Effector memory CD8-positive, alpha-beta T cell (primary cell): ENCODE data around the gene SETD3.

Experiments
- ATAC-seq: fragments of 150-1000 bp; cut with Tn5 transposase; replicated peaks from 2 replicates; pipeline ENCODE4 v1.10.0; 2021; ENCODE audit warnings: mild to moderate bottlenecking, moderate library complexity
- DNase-seq, 3 experiments: peaks; one replicate each; pipeline ENCODE4 v3.0.0; 2021
- H3K27ac Mint-ChIP-seq, 2 donors: one replicate each; pipeline ENCODE4 v1.8.0; 2022; ENCODE audit warnings: mild to moderate bottlenecking in 2 of 2, mixed read lengths in 2 of 2, moderate library complexity in 2 of 2
- H3K27me3 Mint-ChIP-seq, 2 donors: one replicate each; pipeline ENCODE4 v1.8.0; 2022; ENCODE audit warnings: mixed read lengths in 2 of 2
- H3K36me3 Mint-ChIP-seq: one replicate; pipeline ENCODE4 v1.8.0; 2022; ENCODE audit warnings: mild to moderate bottlenecking, moderate library complexity, mixed read lengths; ENCODE audit not compliant: insufficient read depth
- H3K4me1 Mint-ChIP-seq, 2 donors: one replicate each; pipeline ENCODE4 v1.8.0; 2022; ENCODE audit warnings: low read depth in 2 of 2, mixed read lengths in 2 of 2
- H3K4me3 Mint-ChIP-seq, 2 donors: one replicate each; pipeline ENCODE4 v1.8.0; 2022; ENCODE audit warnings: mild to moderate bottlenecking in 2 of 2, mixed read lengths in 2 of 2, moderate library complexity in 2 of 2
- H3K9me3 Mint-ChIP-seq, 2 donors: one replicate each; pipeline ENCODE4 v1.8.0; 2022; ENCODE audit warnings: mixed read lengths in 2 of 2

Gene SETD3

GRCh38 chr14:99451234-99451633 is 29.4 kb downstream of the SETD3 start:
- Mint-ChIP-seq H3K27ac (peak overlapping the region; percentile 15 to 71), H3K27me3 (no peaks in the 10 kb centered on the region), H3K36me3 (peaks cover 39% of the 10 kb centered on the region), H3K4me1 (peaks cover 4 to 7% of the 10 kb centered on the region in 2 donors), H3K9me3 (no peaks in the 10 kb centered on the region), H3K4me3 (no peak overlapping the region)
- no peak for DNase-seq
- no peak for ATAC-seq

GRCh38 chr14:99450266-99450665 is 30.4 kb downstream of the SETD3 start:
- Mint-ChIP-seq H3K9me3 (no peaks in the 10 kb centered on the region), H3K36me3 (peaks cover 40% of the 10 kb centered on the region)

GRCh38 chr14:99447739-99448138 is 32.9 kb downstream of the SETD3 start:
- no peaks in the 10 kb centered on the region for H3K9me3 Mint-ChIP-seq
- no peak overlapping the region for H3K27ac Mint-ChIP-seq
- ATAC-seq (no peak), DNase-seq (no peak)
- no peaks in the 10 kb centered on the region for H3K27me3 Mint-ChIP-seq
- H3K4me1 Mint-ChIP-seq = peaks cover 5 to 7% of the 10 kb centered on the region in 2 donors
- peaks cover 51% of the 10 kb centered on the region for H3K36me3 Mint-ChIP-seq
- H3K4me3 Mint-ChIP-seq = no peak overlapping the region

More at GRCh38 chr14:99450266-99450665, 30.4 kb downstream of the SETD3 start:
- Mint-ChIP-seq H3K4me3 (no peak overlapping the region), H3K27me3 (no peaks in the 10 kb centered on the region), H3K4me1 (peaks cover 4 to 7% of the 10 kb centered on the region in 2 donors), H3K27ac (peak overlapping the region; percentile 15)
- no peak for ATAC-seq
- no peak for DNase-seq

- Mint-ChIP-seq H3K36me3 (peaks cover 52% of the 10 kb centered on the region), H3K4me3 (no peak overlapping the region), H3K27me3 (no peaks in the 10 kb centered on the region), H3K4me1 (peaks cover 5 to 20% of the 10 kb centered on the region in 2 donors), H3K9me3 (no peaks in the 10 kb centered on the region), H3K27ac (peak overlapping the region; percentile 73 to 76)
- ATAC-seq = no peak
- DNase-seq = no peak
Measured at GRCh38 chr14:99445931-99446330, 34.7 kb downstream of the SETD3 start.

- ATAC-seq (peak; percentile 32), DNase-seq (no peak)
- H3K27me3 Mint-ChIP-seq = no peaks in the 10 kb centered on the region
- peaks cover 37% of the 10 kb centered on the region for H3K36me3 Mint-ChIP-seq
- no peak overlapping the region for H3K4me3 Mint-ChIP-seq
- H3K4me1 Mint-ChIP-seq = peaks cover 35 to 40% of the 10 kb centered on the region in 2 donors
- H3K9me3 Mint-ChIP-seq = no peaks in the 10 kb centered on the region
- H3K27ac Mint-ChIP-seq = peak overlapping the region; percentile 29 to 68
Measured at GRCh38 chr14:99441918-99442317, 38.7 kb downstream of the SETD3 start.

- no peaks in the 10 kb centered on the region for H3K9me3 Mint-ChIP-seq
- no peak for ATAC-seq
- no peak for DNase-seq
- H3K4me1 Mint-ChIP-seq = peaks cover 41 to 46% of the 10 kb centered on the region in 2 donors
- H3K27ac Mint-ChIP-seq = peak overlapping the region; percentile 29 to 68
- H3K27me3 Mint-ChIP-seq = no peaks in the 10 kb centered on the region
- peaks cover 32% of the 10 kb centered on the region for H3K36me3 Mint-ChIP-seq
- peak overlapping the region in 1 of 2 donors; percentile 19 for H3K4me3 Mint-ChIP-seq
Measured at GRCh38 chr14:99441157-99441870, 39.3 kb downstream of the SETD3 start.

- H3K9me3 Mint-ChIP-seq = no peaks in the 10 kb centered on the region
- H3K4me3 Mint-ChIP-seq = no peak overlapping the region
- DNase-seq (no peak), ATAC-seq (no peak)
- no peak overlapping the region for H3K27ac Mint-ChIP-seq
- H3K36me3 Mint-ChIP-seq = peaks cover 25% of the 10 kb centered on the region
- peaks cover 51 to 56% of the 10 kb centered on the region in 2 donors for H3K4me1 Mint-ChIP-seq
- H3K27me3 Mint-ChIP-seq = no peaks in the 10 kb centered on the region
Measured at GRCh38 chr14:99440278-99440677, 40.4 kb downstream of the SETD3 start.

GRCh38 chr14:99437706-99438105 is 43.0 kb downstream of the SETD3 start:
- peaks cover 9% of the 10 kb centered on the region for H3K36me3 Mint-ChIP-seq
- H3K4me1 Mint-ChIP-seq = peaks cover 58 to 59% of the 10 kb centered on the region in 2 donors
- ATAC-seq (no peak), DNase-seq (no peak)
- peak overlapping the region; percentile 91 to 94 for H3K27ac Mint-ChIP-seq
- H3K9me3 Mint-ChIP-seq = no peaks in the 10 kb centered on the region
- H3K27me3 Mint-ChIP-seq = no peaks in the 10 kb centered on the region
- H3K4me3 Mint-ChIP-seq = peak overlapping the region; percentile 63 to 82

GRCh38 chr14:99436247-99437180 is 44.1 kb downstream of the SETD3 start:
- Mint-ChIP-seq H3K27me3 (no peaks in the 10 kb centered on the region), H3K4me1 (peaks cover 48 to 53% of the 10 kb centered on the region in 2 donors), H3K9me3 (no peaks in the 10 kb centered on the region), H3K36me3 (peaks cover 5% of the 10 kb centered on the region), H3K4me3 (peak overlapping the region; percentile 63 to 82), H3K27ac (peak overlapping the region; percentile 91 to 94)
- ATAC-seq = peak; percentile 91
- DNase-seq = no peak

GRCh38 chr14:99435327-99435726 is 45.3 kb downstream of the SETD3 start:
- no peak for ATAC-seq
- peaks cover 9% of the 10 kb centered on the region for H3K36me3 Mint-ChIP-seq
- peaks cover 49 to 56% of the 10 kb centered on the region in 2 donors for H3K4me1 Mint-ChIP-seq
- H3K9me3 Mint-ChIP-seq = no peaks in the 10 kb centered on the region
- H3K4me3 Mint-ChIP-seq = peak overlapping the region in 1 of 2 donors; percentile 82
- no peaks in the 10 kb centered on the region for H3K27me3 Mint-ChIP-seq
- peak overlapping the region; percentile 91 to 94 for H3K27ac Mint-ChIP-seq
- DNase-seq = no peak

GRCh38 chr14:99432485-99432884 is 48.2 kb downstream of the SETD3 start:
- Mint-ChIP-seq H3K36me3 (peaks cover 9% of the 10 kb centered on the region), H3K9me3 (no peaks in the 10 kb centered on the region), H3K27ac (peak overlapping the region in 1 of 2 donors; percentile 51), H3K4me3 (no peak overlapping the region), H3K27me3 (no peaks in the 10 kb centered on the region), H3K4me1 (peaks cover 38 to 44% of the 10 kb centered on the region in 2 donors)
- ATAC-seq (no peak), DNase-seq (no peak)

GRCh38 chr14:99431986-99432385 is 48.7 kb downstream of the SETD3 start:
- ATAC-seq (no peak), DNase-seq (no peak)
- H3K4me3 Mint-ChIP-seq = no peak overlapping the region
- H3K27ac Mint-ChIP-seq = no peak overlapping the region
- H3K9me3 Mint-ChIP-seq = no peaks in the 10 kb centered on the region
- H3K4me1 Mint-ChIP-seq = peaks cover 33 to 39% of the 10 kb centered on the region in 2 donors
- no peaks in the 10 kb centered on the region for H3K27me3 Mint-ChIP-seq
- H3K36me3 Mint-ChIP-seq = peaks cover 9% of the 10 kb centered on the region

GRCh38 chr14:99430491-99430890 is 50.2 kb downstream of the SETD3 start:
- ATAC-seq = peak; percentile 96
- Mint-ChIP-seq H3K9me3 (no peaks in the 10 kb centered on the region), H3K4me1 (peaks cover 23 to 32% of the 10 kb centered on the region in 2 donors), H3K36me3 (peaks cover 15% of the 10 kb centered on the region), H3K4me3 (no peak overlapping the region), H3K27ac (peak overlapping the region in 1 of 2 donors; percentile 69), H3K27me3 (no peaks in the 10 kb centered on the region)
- peak; percentile 32 to 40 (median 39) for DNase-seq
